ENCODE measurements around the gene EIF5A.

DNA sequence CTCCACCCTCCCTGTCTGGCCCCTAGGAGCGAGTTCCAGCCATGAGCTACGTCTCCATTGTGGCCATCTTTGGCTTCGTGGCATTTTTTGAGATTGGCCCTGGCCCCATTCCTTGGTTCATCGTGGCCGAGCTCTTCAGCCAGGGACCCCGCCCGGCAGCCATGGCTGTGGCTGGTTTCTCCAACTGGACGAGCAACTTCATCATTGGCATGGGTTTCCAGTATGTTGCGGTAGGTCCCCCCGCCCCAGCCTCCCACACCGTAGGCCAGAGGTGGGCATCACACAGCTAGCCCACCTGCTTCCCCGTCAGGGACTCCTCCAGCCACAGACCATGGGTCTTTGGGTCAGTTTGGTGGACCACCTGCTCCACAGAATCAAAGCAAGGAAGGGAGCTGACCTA lies 21.7 kb upstream of the EIF5A start:
- TF ChIP-seq POLR2A (IDR thresholded peaks at IDR 0.05; ENCODE audit: low read depth) = no peak
- no peak for TF ChIP-seq CTCF (IDR thresholded peaks at IDR 0.05)
- no peak for TF ChIP-seq POLR2AphosphoS5 (IDR thresholded peaks at IDR 0.05)
- TF ChIP-seq EP300 (IDR thresholded peaks at IDR 0.05) = no peak
